Mesenchymal stem cell (in vitro differentiated cells and primary cell): Measurements from ENCODE around the gene MICAL2.

Source experiments
- DNase-seq: peaks from one replicate; pipeline ENCODE4 v3.0.0-alpha.2; 2013
- H2AFZ ChIP-seq: one replicate; pipeline ENCODE4 v1.6.1; 2013; ENCODE audit warnings: low read depth, mild to moderate bottlenecking, control low read depth, inconsistent platforms, low read length, moderate library complexity
- H2AK5ac ChIP-seq: 2 replicates; pipeline ENCODE4 v1.6.1; 2013; ENCODE audit warnings: low read length, moderate library complexity, mild to moderate bottlenecking, inconsistent platforms; ENCODE audit not compliant: severe bottlenecking
- H2BK120ac ChIP-seq: one replicate; pipeline ENCODE4 v1.6.1; 2013; ENCODE audit warnings: low read depth, mild to moderate bottlenecking, inconsistent platforms, low read length, moderate library complexity
- H2BK12ac ChIP-seq, 2 experiments: one replicate each; pipeline ENCODE4 v1.6.1; 2013; ENCODE audit warnings: inconsistent platforms in 2 of 2, low read length in 2 of 2, mild to moderate bottlenecking in 2 of 2, moderate library complexity in 2 of 2, control low read depth in 1 of 2
- H2BK15ac ChIP-seq: one replicate; pipeline ENCODE4 v1.6.1; 2013; ENCODE audit warnings: mild to moderate bottlenecking, low read depth, inconsistent platforms; ENCODE audit not compliant: poor library complexity, severe bottlenecking
- H2BK5ac ChIP-seq: 2 replicates; pipeline ENCODE4 v1.6.1; 2013; ENCODE audit warnings: low read depth, mild to moderate bottlenecking, low read length, control low read depth, inconsistent platforms; ENCODE audit not compliant: poor library complexity, severe bottlenecking
- H3K14ac ChIP-seq, 2 experiments: one replicate each; pipeline ENCODE4 v1.6.1; 2013; ENCODE audit warnings: inconsistent platforms in 2 of 2, low read length in 2 of 2, control low read depth in 1 of 2, mild to moderate bottlenecking in 1 of 2, moderate library complexity in 1 of 2
- H3K18ac ChIP-seq, 2 experiments: one replicate each; pipeline ENCODE4 v1.6.1; 2013; ENCODE audit warnings: inconsistent platforms in 2 of 2, low read length in 2 of 2, control low read depth in 1 of 2, low read depth in 1 of 2, mild to moderate bottlenecking in 1 of 2
- H3K23ac ChIP-seq, 2 experiments: one replicate each; pipeline ENCODE4 v1.6.1; 2013; ENCODE audit warnings: inconsistent platforms in 2 of 2, low read length in 2 of 2, mild to moderate bottlenecking in 2 of 2, moderate library complexity in 2 of 2, control low read depth in 1 of 2
- H3K27ac ChIP-seq: 2 replicates; pipeline ENCODE4 v1.5.1; 2013; ENCODE audit warnings: mild to moderate bottlenecking, moderate library complexity, low read length, control low read depth, inconsistent platforms; ENCODE audit not compliant: poor library complexity, severe bottlenecking
- H3K27me3 ChIP-seq, 2 experiments: 2 replicates each; pipeline versions ENCODE4 v1.6.1 to v1.7.0; 2013; ENCODE audit warnings: low read length in 2 of 2, mild to moderate bottlenecking in 2 of 2, moderate library complexity in 2 of 2, control low read depth in 1 of 2, inconsistent platforms in 1 of 2; ENCODE audit not compliant: control insufficient read depth in 1 of 2, insufficient read depth in 1 of 2
- H3K36me3 ChIP-seq, 2 experiments: 2 replicates each; pipeline versions ENCODE4 v1.6.1 to v1.7.0; 2013; ENCODE audit warnings: low read length in 2 of 2, control low read depth in 1 of 2, inconsistent platforms in 1 of 2, low read depth in 1 of 2, mild to moderate bottlenecking in 1 of 2; ENCODE audit not compliant: insufficient read depth in 2 of 2, control insufficient read depth in 1 of 2
- H3K4ac ChIP-seq, 2 experiments: one replicate each; pipeline ENCODE4 v1.6.1; 2013; ENCODE audit warnings: inconsistent platforms in 2 of 2, low read length in 2 of 2, mild to moderate bottlenecking in 2 of 2, moderate library complexity in 2 of 2, control low read depth in 1 of 2, low read depth in 1 of 2
- H3K4me1 ChIP-seq: 2 replicates; pipeline ENCODE4 v1.6.1; 2013; ENCODE audit warnings: low read depth, low read length, control low read depth; ENCODE audit not compliant: control insufficient read depth, insufficient read depth
- H3K4me2 ChIP-seq: 2 replicates; pipeline ENCODE4 v1.6.1; 2013; ENCODE audit warnings: low read length, mild to moderate bottlenecking, inconsistent platforms; ENCODE audit not compliant: poor library complexity, severe bottlenecking
- H3K4me3 ChIP-seq, 2 experiments: 2 replicates each; pipeline versions ENCODE4 v1.5.1 to v1.7.0; 2013; ENCODE audit warnings: low read length in 2 of 2, mild to moderate bottlenecking in 2 of 2, control low read depth in 1 of 2, low read depth in 1 of 2; ENCODE audit not compliant: insufficient read depth in 1 of 2
- H3K79me1 ChIP-seq: replicated peaks from 2 replicates; pipeline ENCODE4 v1.6.1; 2013; ENCODE audit warnings: mild to moderate bottlenecking, control low read depth, low read length, inconsistent platforms; ENCODE audit not compliant: poor library complexity, severe bottlenecking
- H3K9ac ChIP-seq: 2 replicates; pipeline ENCODE4 v1.7.0; 2013; ENCODE audit warnings: mild to moderate bottlenecking, low read length, moderate library complexity
- H3K9me3 ChIP-seq: 2 replicates; pipeline ENCODE4 v1.7.0; 2013; ENCODE audit warnings: mild to moderate bottlenecking, low read length; ENCODE audit not compliant: control insufficient read depth
- H4K8ac ChIP-seq: one replicate; pipeline ENCODE4 v1.6.1; 2013; ENCODE audit warnings: inconsistent platforms, mild to moderate bottlenecking, low read length, moderate library complexity
- H4K91ac ChIP-seq: one replicate; pipeline ENCODE4 v1.6.1; 2013; ENCODE audit warnings: mild to moderate bottlenecking, low read length, inconsistent platforms
- WGBS: methylation state at CpG from one replicate; pipeline ENCODE4 v1.1.7; 2013; ENCODE audit warnings: mixed read lengths; 5-methylcytosine and 5-hydroxymethylcytosine counted together

The MICAL2 gene

GRCh38 chr11:12232817-12233601 lies 122.6 kb downstream of the MICAL2 start:
- H4K8ac ChIP-seq: no peak overlapping the region
- H2AK5ac ChIP-seq: no peak overlapping the region
- H2AFZ ChIP-seq: no peak overlapping the region
- H3K9me3 ChIP-seq: no peaks in the 10 kb centered on the region
- H2BK120ac ChIP-seq: no peak overlapping the region
- H4K91ac ChIP-seq: no peak overlapping the region
- H3K4me2 ChIP-seq: no peak overlapping the region
- H3K79me1 ChIP-seq: peaks cover 10% of the 10 kb centered on the region
- H3K23ac ChIP-seq: no peak overlapping the region
- no peak overlapping the region for H2BK5ac ChIP-seq
- H3K9ac ChIP-seq: peak overlapping the region; percentile 62
- H3K36me3 ChIP-seq: peaks cover 44 to 46% of the 10 kb centered on the region in 2 experiments
- peak; percentile 54 for DNase-seq
- H3K4me1 ChIP-seq: peaks cover 12% of the 10 kb centered on the region
- no peak overlapping the region for H3K18ac ChIP-seq
- no peak overlapping the region for H3K14ac ChIP-seq
- no peak overlapping the region for H2BK15ac ChIP-seq
- 100% methylated on average over 1 of the region's 4 CpGs for WGBS
- H3K27me3 ChIP-seq: no peaks in the 10 kb centered on the region
- peak overlapping the region; percentile 78 for H3K27ac ChIP-seq
- no peak overlapping the region for H3K4ac ChIP-seq
- H2BK12ac ChIP-seq: no peak overlapping the region
- no peak overlapping the region for H3K4me3 ChIP-seq

DNA sequence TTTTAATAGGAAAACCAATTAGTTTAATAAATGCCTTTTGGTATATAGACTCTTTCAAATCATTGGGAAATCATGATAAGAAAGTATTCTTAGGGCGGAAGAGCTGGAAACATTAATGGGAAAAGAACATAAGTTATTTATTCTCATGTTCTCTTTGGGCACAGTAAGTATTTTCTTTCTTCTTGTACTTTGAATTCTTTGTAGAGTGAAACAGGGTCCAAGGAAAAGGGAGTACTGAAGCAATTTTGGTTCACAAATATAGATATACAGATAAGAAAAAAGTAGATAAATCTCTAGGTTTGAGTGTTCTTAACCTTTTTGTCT lies 123.2 kb downstream of the MICAL2 start:
- Histone ChIP-seq H3K23ac (no peak overlapping the region), H2AFZ (no peak overlapping the region), H3K27ac (no peak overlapping the region), H2BK5ac (no peak overlapping the region), H3K14ac (no peak overlapping the region), H3K36me3 (peaks cover 40 to 46% of the 10 kb centered on the region in 2 experiments), H3K79me1 (peaks cover 10% of the 10 kb centered on the region), H3K4me1 (peaks cover 12% of the 10 kb centered on the region), H3K9me3 (no peaks in the 10 kb centered on the region), H2BK12ac (no peak overlapping the region), H3K9ac (peak overlapping the region; percentile 56), H4K91ac (no peak overlapping the region), H3K4me3 (no peak overlapping the region), H4K8ac (no peak overlapping the region), H3K4me2 (no peak overlapping the region), H3K18ac (no peak overlapping the region), H3K27me3 (no peaks in the 10 kb centered on the region), H2BK120ac (no peak overlapping the region), H3K4ac (no peak overlapping the region), H2BK15ac (no peak overlapping the region), H2AK5ac (no peak overlapping the region)
- no peak for DNase-seq
- 88% methylated on average over 1 of the region's 1 CpG for WGBS

- peaks cover 12% of the 10 kb centered on the region for H3K4me1 ChIP-seq
- H3K9me3 ChIP-seq: no peaks in the 10 kb centered on the region
- no peak overlapping the region for H3K4me3 ChIP-seq
- no peak overlapping the region for H3K23ac ChIP-seq
- H4K8ac ChIP-seq: no peak overlapping the region
- H3K36me3 ChIP-seq: peaks cover 37 to 41% of the 10 kb centered on the region in 2 experiments
- peak overlapping the region; percentile 19 for H3K27ac ChIP-seq
- peaks cover 8% of the 10 kb centered on the region for H3K79me1 ChIP-seq
- H3K4ac ChIP-seq: no peak overlapping the region
- DNase-seq: no peak
- no peak overlapping the region for H3K14ac ChIP-seq
- no peak overlapping the region for H4K91ac ChIP-seq
- no peak overlapping the region for H2AFZ ChIP-seq
- H3K4me2 ChIP-seq: no peak overlapping the region
- no peak overlapping the region for H3K18ac ChIP-seq
- no peak overlapping the region for H2BK120ac ChIP-seq
- WGBS: 81% methylated on average over 1 of the region's 1 CpG
- H2BK5ac ChIP-seq: no peak overlapping the region
- H2BK15ac ChIP-seq: no peak overlapping the region
- H2BK12ac ChIP-seq: no peak overlapping the region
- H3K9ac ChIP-seq: no peak overlapping the region
- peak overlapping the region; percentile 98 for H2AK5ac ChIP-seq
- H3K27me3 ChIP-seq: no peaks in the 10 kb centered on the region
These were observed 123.8 kb downstream of the MICAL2 start for GRCh38 chr11:12234221-12234620.

DNA sequence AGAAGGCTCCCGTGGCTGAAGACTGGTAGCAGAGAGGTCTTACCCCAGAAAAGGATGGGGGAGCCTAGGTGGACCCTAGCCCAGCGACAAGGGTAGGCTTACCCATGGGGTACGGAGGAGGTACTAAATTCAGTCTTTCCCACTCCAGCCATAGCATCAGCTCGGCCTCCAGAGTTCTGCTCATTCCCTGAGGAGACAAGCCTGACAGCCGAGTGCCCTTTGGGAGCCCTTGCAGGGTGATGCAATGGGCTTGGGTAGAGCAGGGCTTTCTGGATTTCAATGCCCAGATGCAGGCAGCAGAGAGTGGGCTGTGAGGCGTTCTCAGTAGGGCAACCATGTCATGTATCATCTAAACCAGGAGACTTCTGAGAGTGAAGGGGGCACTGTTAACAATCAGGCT lies 124.7 kb downstream of the MICAL2 start:
- WGBS: 90% methylated on average over 6 of the region's 6 CpGs
- Histone ChIP-seq H3K36me3 (peaks cover 35 to 41% of the 10 kb centered on the region in 2 experiments), H3K9ac (no peak overlapping the region), H3K4me2 (no peak overlapping the region), H2BK5ac (peak overlapping the region; percentile 3), H2BK15ac (no peak overlapping the region), H3K27me3 (no peaks in the 10 kb centered on the region), H3K23ac (no peak overlapping the region), H2AK5ac (peak overlapping the region; percentile 82), H3K18ac (no peak overlapping the region), H2BK120ac (no peak overlapping the region), H3K79me1 (peaks cover 10% of the 10 kb centered on the region), H3K9me3 (no peaks in the 10 kb centered on the region), H3K14ac (no peak overlapping the region), H3K4ac (no peak overlapping the region), H2BK12ac (no peak overlapping the region), H4K8ac (no peak overlapping the region), H4K91ac (no peak overlapping the region), H3K4me1 (peaks cover 14% of the 10 kb centered on the region), H3K27ac (peak overlapping the region; percentile 5), H3K4me3 (no peak overlapping the region), H2AFZ (no peak overlapping the region)
- DNase-seq: no peak
